ENCODE data around the gene PCTP.
A peak's percentile ranks its signal among the peaks of the same experiment; 100 is the strongest.

The PCTP gene

GRCh38 chr17:55727275-55727674 lies 23.6 kb upstream of the PCTP start:
- no peak for DNase-seq (ENCODE audit: low read depth, low spot score)

- no peak for DNase-seq (ENCODE audit: low read depth, low spot score)
Observed at GRCh38 chr17:55727920-55728319, 22.9 kb upstream of the PCTP start.

GRCh38 chr17:55728361-55728760 lies 22.5 kb upstream of the PCTP start:
- DNase-seq (ENCODE audit: low read depth, low spot score) = no peak

- no peak for DNase-seq (ENCODE audit: low read depth, low spot score)
Observed at GRCh38 chr17:55728833-55729232, 22.0 kb upstream of the PCTP start.

- no peak for DNase-seq (ENCODE audit: low read depth, low spot score)
Observed at GRCh38 chr17:55729484-55729883, 21.4 kb upstream of the PCTP start.

GRCh38 chr17:55730380-55730779 lies 20.5 kb upstream of the PCTP start:
- DNase-seq (ENCODE audit: low read depth, low spot score) = no peak

- DNase-seq (ENCODE audit: low read depth, low spot score) = no peak
Observed at GRCh38 chr17:55730808-55731207, 20.0 kb upstream of the PCTP start.

GRCh38 chr17:55731586-55732250 lies 19.1 kb upstream of the PCTP start:
- peak; percentile 83 for DNase-seq (ENCODE audit: low read depth, low spot score)

GRCh38 chr17:55734128-55734781 lies 16.6 kb upstream of the PCTP start:
- DNase-seq (ENCODE audit: low read depth, low spot score) = no peak

- no peak for DNase-seq (ENCODE audit: low read depth, low spot score)
Observed at GRCh38 chr17:55735731-55736405, 15.0 kb upstream of the PCTP start.

- no peak for DNase-seq (ENCODE audit: low read depth, low spot score)
Observed at GRCh38 chr17:55737976-55738501, 12.8 kb upstream of the PCTP start.

- no peak for DNase-seq (ENCODE audit: low read depth, low spot score)
Observed at GRCh38 chr17:55740511-55741355, 10.1 kb upstream of the PCTP start.

- DNase-seq (ENCODE audit: low read depth, low spot score) = no peak
Observed at GRCh38 chr17:55741356-55741700, 9.5 kb upstream of the PCTP start.

GRCh38 chr17:55742272-55743102 lies 8.4 kb upstream of the PCTP start:
- DNase-seq (ENCODE audit: low read depth, low spot score) = no peak

- DNase-seq (ENCODE audit: low read depth, low spot score) = no peak
Observed at GRCh38 chr17:55743103-55743679, 7.7 kb upstream of the PCTP start.

- no peak for DNase-seq (ENCODE audit: low read depth, low spot score)
Observed at GRCh38 chr17:55745258-55745657, 5.6 kb upstream of the PCTP start.

GRCh38 chr17:55746466-55746865 lies 4.4 kb upstream of the PCTP start:
- DNase-seq (ENCODE audit: low read depth, low spot score) = no peak

GRCh38 chr17:55747209-55747608 lies 3.6 kb upstream of the PCTP start:
- no peak for DNase-seq (ENCODE audit: low read depth, low spot score)

GRCh38 chr17:55748841-55749240 lies 2.0 kb upstream of the PCTP start:
- no peak for DNase-seq (ENCODE audit: low read depth, low spot score)

- DNase-seq (ENCODE audit: low read depth, low spot score) = no peak
Observed at GRCh38 chr17:55749985-55750384, 866 bp upstream of the PCTP start.
